Measurements from ENCODE around the gene SAXO1.

The SAXO1 gene

DNA sequence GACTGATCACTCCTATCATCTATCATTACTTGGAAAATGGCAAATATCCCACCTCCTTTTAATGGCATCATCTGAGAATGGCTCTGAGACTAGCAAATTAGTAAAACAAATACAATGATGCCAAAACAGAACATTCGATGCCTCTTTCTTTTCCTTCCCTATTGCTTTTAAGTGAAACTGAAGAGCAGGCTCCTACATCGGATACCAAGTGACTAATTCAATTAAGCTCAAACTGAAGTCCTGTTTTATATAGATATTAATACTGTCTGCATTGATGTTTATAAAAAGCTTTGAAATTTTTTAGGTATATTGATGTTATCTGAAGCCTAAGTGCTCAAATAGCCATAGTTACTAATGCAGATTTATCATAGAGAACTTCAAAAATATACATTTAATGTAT is 43.9 kb downstream of the SAXO1 start:
- no peak overlapping the region for H3K27ac ChIP-seq
- no peak overlapping the region for H3K4me3 ChIP-seq (ENCODE audit: low read depth, low read length)
- H3K36me3 ChIP-seq (replicated peaks): no peaks in the 10 kb centered on the region
- H3K27me3 ChIP-seq (replicated peaks): no peaks in the 10 kb centered on the region
- no peak for DNase-seq
- TF ChIP-seq, protein P1, sequence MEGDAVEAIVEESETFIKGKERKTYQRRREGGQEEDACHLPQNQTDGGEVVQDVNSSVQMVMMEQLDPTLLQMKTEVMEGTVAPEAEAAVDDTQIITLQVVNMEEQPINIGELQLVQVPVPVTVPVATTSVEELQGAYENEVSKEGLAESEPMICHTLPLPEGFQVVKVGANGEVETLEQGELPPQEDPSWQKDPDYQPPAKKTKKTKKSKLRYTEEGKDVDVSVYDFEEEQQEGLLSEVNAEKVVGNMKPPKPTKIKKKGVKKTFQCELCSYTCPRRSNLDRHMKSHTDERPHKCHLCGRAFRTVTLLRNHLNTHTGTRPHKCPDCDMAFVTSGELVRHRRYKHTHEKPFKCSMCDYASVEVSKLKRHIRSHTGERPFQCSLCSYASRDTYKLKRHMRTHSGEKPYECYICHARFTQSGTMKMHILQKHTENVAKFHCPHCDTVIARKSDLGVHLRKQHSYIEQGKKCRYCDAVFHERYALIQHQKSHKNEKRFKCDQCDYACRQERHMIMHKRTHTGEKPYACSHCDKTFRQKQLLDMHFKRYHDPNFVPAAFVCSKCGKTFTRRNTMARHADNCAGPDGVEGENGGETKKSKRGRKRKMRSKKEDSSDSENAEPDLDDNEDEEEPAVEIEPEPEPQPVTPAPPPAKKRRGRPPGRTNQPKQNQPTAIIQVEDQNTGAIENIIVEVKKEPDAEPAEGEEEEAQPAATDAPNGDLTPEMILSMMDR (IDR thresholded peaks at IDR 0.05; ENCODE audit: low read depth, low read length, missing control alignments): no peak
- in situ Hi-C loops (cut with HindIII; ENCODE audit: low pct_ligation_motif_present, low sequenced_read_pairs): no loop called here

DNA sequence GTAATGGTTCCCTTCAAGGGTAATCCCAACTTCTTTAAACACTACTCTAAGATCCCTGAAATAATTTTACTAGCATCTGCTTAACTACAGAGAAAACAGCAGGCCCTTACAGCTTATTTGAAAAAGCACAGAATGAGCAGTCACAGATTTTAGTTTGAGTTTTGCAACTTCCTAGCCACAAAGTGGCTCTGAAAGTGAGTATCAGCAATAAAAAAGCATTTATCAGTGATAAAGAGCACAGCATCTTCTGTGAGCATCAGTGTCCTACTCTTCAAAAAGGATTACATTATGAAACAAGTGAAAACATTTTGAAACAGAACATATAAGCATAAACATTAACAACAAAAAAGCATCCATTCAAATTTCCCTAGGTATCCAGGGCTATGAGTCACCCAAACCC is 45.0 kb downstream of the SAXO1 start:
- Histone ChIP-seq H3K27ac (no peak overlapping the region), H3K4me3 (ENCODE audit: low read depth, low read length) (no peak overlapping the region), H3K36me3 (replicated peaks) (no peaks in the 10 kb centered on the region), H3K27me3 (replicated peaks) (no peaks in the 10 kb centered on the region)
- DNase-seq: no peak
- in situ Hi-C loops (cut with HindIII; ENCODE audit: low pct_ligation_motif_present, low sequenced_read_pairs): no loop called here
- TF ChIP-seq, protein P1 (IDR thresholded peaks at IDR 0.05; ENCODE audit: low read depth, low read length, missing control alignments): no peak

DNA sequence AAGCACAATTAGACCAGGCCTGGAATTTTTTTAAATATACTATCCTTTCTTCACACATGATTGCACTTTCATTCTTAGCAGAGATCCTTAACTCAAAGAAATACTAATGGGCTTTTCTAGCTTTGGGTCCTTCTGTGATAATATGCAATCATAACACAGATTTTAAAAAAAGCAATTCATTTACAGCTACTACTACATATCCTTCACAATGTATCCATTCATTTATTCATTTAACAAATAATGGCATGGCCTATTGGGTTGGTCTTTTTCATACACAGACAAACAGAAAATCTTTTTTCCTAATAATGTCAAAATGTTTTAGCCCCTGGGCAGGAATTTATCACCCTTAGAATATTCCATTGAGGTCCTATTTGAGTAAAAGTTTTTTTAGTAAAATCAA is 47.0 kb downstream of the SAXO1 start:
- Histone ChIP-seq H3K27me3 (replicated peaks) (no peaks in the 10 kb centered on the region), H3K27ac (no peak overlapping the region), H3K4me3 (ENCODE audit: low read depth, low read length) (no peak overlapping the region), H3K36me3 (replicated peaks) (no peaks in the 10 kb centered on the region)
- TF ChIP-seq, protein P1 (IDR thresholded peaks at IDR 0.05; ENCODE audit: low read depth, low read length, missing control alignments): no peak
- DNase-seq: no peak
- in situ Hi-C loops (cut with HindIII; ENCODE audit: low pct_ligation_motif_present, low sequenced_read_pairs): no loop called here

DNA sequence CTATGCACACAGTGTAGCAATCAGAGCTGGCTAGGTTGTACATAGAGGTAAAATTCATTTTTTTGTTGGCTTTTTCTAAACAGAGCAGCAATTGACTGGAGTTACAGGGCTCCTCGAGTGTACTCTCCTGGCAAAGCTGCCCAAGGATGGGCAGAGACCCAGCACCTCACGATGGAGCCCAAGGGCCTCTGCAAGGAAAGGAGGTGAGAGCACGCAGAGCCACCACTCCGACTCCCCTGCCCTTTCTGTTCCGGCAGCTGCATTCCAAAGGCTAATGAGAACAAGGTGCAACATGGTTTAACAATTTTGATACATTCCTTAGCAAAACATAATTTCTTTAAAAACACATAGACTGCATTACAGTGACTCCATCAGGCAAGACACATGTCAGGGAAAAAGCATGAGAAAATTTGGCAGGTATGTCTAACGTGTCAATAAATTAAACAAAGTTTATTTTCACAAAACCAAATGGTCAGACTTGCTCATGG is 47.5 kb downstream of the SAXO1 start:
- H3K27me3 ChIP-seq (replicated peaks): no peaks in the 10 kb centered on the region
- TF ChIP-seq, protein P1 (IDR thresholded peaks at IDR 0.05; ENCODE audit: low read depth, low read length, missing control alignments): no peak
- DNase-seq: no peak
- H3K36me3 ChIP-seq (replicated peaks): no peaks in the 10 kb centered on the region
- H3K27ac ChIP-seq: no peak overlapping the region
- in situ Hi-C loops (cut with HindIII; ENCODE audit: low pct_ligation_motif_present, low sequenced_read_pairs): no loop called here
- H3K4me3 ChIP-seq (ENCODE audit: low read depth, low read length): no peak overlapping the region

DNA sequence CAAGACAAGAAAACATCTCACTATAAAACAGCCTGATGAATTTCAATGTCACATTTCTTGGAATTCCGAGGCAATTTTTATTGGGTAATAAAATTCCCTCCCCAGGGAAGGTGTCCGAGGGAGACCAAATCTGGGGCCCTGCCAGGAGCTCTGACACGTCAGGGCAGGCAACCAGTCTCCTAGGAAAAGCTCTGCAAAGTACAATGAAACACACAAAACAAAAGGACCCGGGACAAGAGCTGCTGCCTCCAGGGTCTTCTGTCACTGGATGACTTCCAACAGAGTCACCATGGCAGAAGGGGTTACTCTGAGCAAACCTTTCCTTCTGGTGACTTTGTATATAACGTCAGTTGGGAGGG is 50.8 kb downstream of the SAXO1 start:
- H3K36me3 ChIP-seq (replicated peaks): no peaks in the 10 kb centered on the region
- no peak overlapping the region for H3K4me3 ChIP-seq (ENCODE audit: low read depth, low read length)
- DNase-seq: no peak
- no peaks in the 10 kb centered on the region for H3K27me3 ChIP-seq (replicated peaks)
- in situ Hi-C loops (cut with HindIII; ENCODE audit: low pct_ligation_motif_present, low sequenced_read_pairs): no loop called here
- TF ChIP-seq, protein P1 (IDR thresholded peaks at IDR 0.05; ENCODE audit: low read depth, low read length, missing control alignments): no peak
- no peak overlapping the region for H3K27ac ChIP-seq

DNA sequence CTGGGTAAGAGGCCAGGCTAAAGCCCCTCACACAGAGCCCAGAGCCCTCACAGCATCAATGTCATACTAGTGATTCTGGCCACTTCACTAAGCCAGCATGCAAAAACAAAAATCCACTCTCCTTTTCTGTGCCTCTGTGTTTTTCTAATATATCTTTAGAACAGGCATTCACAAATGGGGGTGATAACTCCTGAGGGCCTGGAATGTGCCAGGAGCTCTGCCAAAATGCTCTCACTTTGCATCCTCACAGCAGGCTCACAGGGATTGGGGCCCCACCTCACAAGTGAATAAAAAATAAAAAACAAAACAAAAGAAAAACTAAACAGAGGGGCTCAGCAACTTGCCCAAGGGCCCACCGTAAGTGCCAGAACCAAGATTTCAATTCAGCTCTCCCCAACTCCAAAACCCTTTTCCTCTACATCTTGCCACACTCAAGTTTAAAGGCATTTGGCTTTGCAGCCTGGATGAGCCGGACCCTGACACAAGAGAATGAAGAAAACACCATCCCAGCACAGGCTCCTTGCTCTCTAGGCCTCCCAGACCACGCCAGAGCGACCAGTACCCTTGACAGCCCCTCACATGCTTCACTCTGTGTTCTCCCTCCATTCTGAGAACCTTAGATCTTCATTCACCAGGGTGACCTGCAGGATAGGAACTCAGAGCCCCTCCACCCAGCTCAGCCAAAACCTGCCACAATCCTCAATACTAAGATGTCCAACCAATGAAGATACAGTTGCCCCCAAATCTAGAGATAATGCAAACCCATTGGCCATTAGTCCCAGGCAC is 51.3 kb downstream of the SAXO1 start:
- TF ChIP-seq, protein P1 (IDR thresholded peaks at IDR 0.05; ENCODE audit: low read depth, low read length, missing control alignments): no peak
- Histone ChIP-seq H3K27ac (no peak overlapping the region), H3K4me3 (ENCODE audit: low read depth, low read length) (no peak overlapping the region), H3K27me3 (replicated peaks) (no peaks in the 10 kb centered on the region), H3K36me3 (replicated peaks) (no peaks in the 10 kb centered on the region)
- no peak for DNase-seq
- in situ Hi-C loops (cut with HindIII; ENCODE audit: low pct_ligation_motif_present, low sequenced_read_pairs): no loop called here
